Psoas muscle (tissue), 8 donors: ENCODE data around the gene RTKN2. TPM values are rescaled to one million over a fixed set of nuclear protein-coding genes. Genes with fewer than 3 reads are reported as not detected.

Experiments
- ATAC-seq, 4 donors: fragments of 200-7000 bp; cut with Tn5 transposase; one replicate each; pipeline ENCODE4 v1.9.1; 2020; ENCODE audit warnings: moderate library complexity in 3 of 4, mild to moderate bottlenecking in 2 of 4
- DNase-seq, 2 donors: peaks; one replicate each; pipeline ENCODE4 v3.0.0-alpha.2; 2020
- H3K27ac ChIP-seq: fragments of 200-600 bp; one replicate; pipeline ENCODE4 v1.8.0; 2022
- H3K27me3 ChIP-seq, 3 donors: fragments of 200-600 bp in 1 of 3; one replicate each; pipeline versions ENCODE4 v1.6.1 to v1.8.0; 2013 to 2022; ENCODE audit warnings: low read length in 2 of 3, mild to moderate bottlenecking in 2 of 3, moderate library complexity in 1 of 3; ENCODE audit not compliant: insufficient read depth in 3 of 3
- H3K36me3 ChIP-seq, 2 donors: fragments of 200-600 bp in 1 of 2; one replicate each; pipeline versions ENCODE4 v1.6.1 to v1.8.0; 2013 to 2022; ENCODE audit warnings: low read depth in 1 of 2, mild to moderate bottlenecking in 1 of 2, moderate library complexity in 1 of 2; ENCODE audit not compliant: insufficient read depth in 1 of 2
- H3K4me1 ChIP-seq: fragments of 200-600 bp; one replicate; pipeline ENCODE4 v1.8.0; 2022
- H3K4me3 ChIP-seq: fragments of 200-600 bp; one replicate; pipeline ENCODE4 v1.8.0; 2022; ENCODE audit warnings: mild to moderate bottlenecking
- H3K9me3 ChIP-seq: fragments of 200-600 bp; one replicate; pipeline ENCODE4 v1.8.0; 2022
- WGBS, 3 donors: extraction: QIAGEN DNeasy Blood & Tissue Kit; methylation state at CpG; one replicate each; pipeline versions ENCODE4 v1.1.6 to v1.1.7; 2013; 5-methylcytosine and 5-hydroxymethylcytosine counted together
- intact Hi-C, 2 donors: fragments of 100-400 bp; cut with DNase I; formaldehyde crosslinking; loops; one replicate each; pipeline versions ENCODE4 v1.11.0 to v1.14.2; 2022
- polyA plus RNA-seq, 3 donors: library from polyadenylated mRNA; stranded (reverse); fragments of 200-250 nt; gene quantifications; one replicate each; pipeline ENCODE4 v1.2.3, GENCODE V29; 2013
- total RNA-seq, 4 donors: library from RNA; stranded (reverse); fragmentation: NEBNext Ultra II Directional in 2 of 4; extraction: Animal tissue kit (Norgen Biotek cat#: 25700) in 2 of 4; gene quantifications; one replicate each; pipeline versions ENCODE4 v1.2.1 to v1.2.4, GENCODE V29; 2021 to 2023
- TF ChIP-seq, protein P1 (sequence below): fragments of 200-600 bp; IDR thresholded peaks from one replicate; pipeline ENCODE4 v1.8.0; 2022; ENCODE audit warnings: antibody characterized with exemption
- donor health status: healthy with polysubstance abuse.
- donor health status: DM: no; HTN: no; CAD: no; lungs with moderate emphysema.
- donor health status: Bipolar disorder and iron deficiency.
- donor health status: healthy.
- donor health status: DM: yes; HTN: yes; CAD: no.
- donor health status: DM: no; HTN: no; CAD: no.
- donor health status: DM: no; HTN: no; CAD: no.
- donor health status: DM: yes; HTN: yes; CAD: no.

Gene RTKN2
- total and polyA plus RNA-seq, 7 donors, result 0.01 to 0.09 (median 0.03) TPM; not detected in 3

GRCh38 chr10:62307635-62308034 is 39.0 kb upstream of the RTKN2 start:
- no peak overlapping the region for H3K4me3 ChIP-seq
- H3K27ac ChIP-seq, result no peak overlapping the region
- H3K4me1 ChIP-seq, result no peaks in the 10 kb centered on the region
- H3K27me3 ChIP-seq, result peaks cover 0 to 4% (median 0%) of the 10 kb centered on the region in 3 donors
- no peaks in the 10 kb centered on the region for H3K9me3 ChIP-seq
- intact Hi-C loops, result no loop called here
- 44 to 46% (median 44%) methylated on average over 4 of the region's 4 CpGs for WGBS, 3 donors
- TF ChIP-seq, protein P1, sequence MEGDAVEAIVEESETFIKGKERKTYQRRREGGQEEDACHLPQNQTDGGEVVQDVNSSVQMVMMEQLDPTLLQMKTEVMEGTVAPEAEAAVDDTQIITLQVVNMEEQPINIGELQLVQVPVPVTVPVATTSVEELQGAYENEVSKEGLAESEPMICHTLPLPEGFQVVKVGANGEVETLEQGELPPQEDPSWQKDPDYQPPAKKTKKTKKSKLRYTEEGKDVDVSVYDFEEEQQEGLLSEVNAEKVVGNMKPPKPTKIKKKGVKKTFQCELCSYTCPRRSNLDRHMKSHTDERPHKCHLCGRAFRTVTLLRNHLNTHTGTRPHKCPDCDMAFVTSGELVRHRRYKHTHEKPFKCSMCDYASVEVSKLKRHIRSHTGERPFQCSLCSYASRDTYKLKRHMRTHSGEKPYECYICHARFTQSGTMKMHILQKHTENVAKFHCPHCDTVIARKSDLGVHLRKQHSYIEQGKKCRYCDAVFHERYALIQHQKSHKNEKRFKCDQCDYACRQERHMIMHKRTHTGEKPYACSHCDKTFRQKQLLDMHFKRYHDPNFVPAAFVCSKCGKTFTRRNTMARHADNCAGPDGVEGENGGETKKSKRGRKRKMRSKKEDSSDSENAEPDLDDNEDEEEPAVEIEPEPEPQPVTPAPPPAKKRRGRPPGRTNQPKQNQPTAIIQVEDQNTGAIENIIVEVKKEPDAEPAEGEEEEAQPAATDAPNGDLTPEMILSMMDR, result no peak
- H3K36me3 ChIP-seq, result no peaks in the 10 kb centered on the region
- ATAC-seq, result no peak
- no peak for DNase-seq

DNA sequence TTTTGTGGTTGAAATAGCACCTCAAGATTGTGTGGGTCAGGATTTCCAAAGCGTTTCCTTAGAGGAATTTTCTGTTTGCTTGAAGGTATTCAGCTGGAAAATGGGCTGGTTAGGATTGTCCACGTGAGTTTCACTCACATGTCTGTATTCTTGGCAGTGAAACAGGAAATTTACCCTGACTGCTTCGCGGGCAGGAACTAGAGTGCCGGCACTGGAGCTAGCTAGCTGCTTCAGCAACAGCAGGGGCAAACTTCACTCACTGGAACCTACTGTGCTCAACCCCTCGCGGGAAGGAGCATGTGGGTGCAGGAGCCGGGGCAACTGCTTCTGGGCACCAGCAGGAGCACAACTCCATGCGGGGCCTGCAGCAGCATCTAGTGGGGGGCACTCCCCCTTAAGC is 38.0 kb upstream of the RTKN2 start:
- 58 to 72% (median 69%) methylated on average over 9 of the region's 9 CpGs for WGBS, 3 donors
- no peaks in the 10 kb centered on the region for H3K4me1 ChIP-seq
- H3K9me3 ChIP-seq, result no peaks in the 10 kb centered on the region
- DNase-seq (no peak), ATAC-seq (no peak)
- no peak overlapping the region for H3K27ac ChIP-seq
- no peaks in the 10 kb centered on the region for H3K36me3 ChIP-seq
- TF ChIP-seq, protein P1, result no peak
- no peak overlapping the region for H3K4me3 ChIP-seq
- intact Hi-C loops, result no loop called here
- peaks cover 0 to 4% (median 0%) of the 10 kb centered on the region in 3 donors for H3K27me3 ChIP-seq

DNA sequence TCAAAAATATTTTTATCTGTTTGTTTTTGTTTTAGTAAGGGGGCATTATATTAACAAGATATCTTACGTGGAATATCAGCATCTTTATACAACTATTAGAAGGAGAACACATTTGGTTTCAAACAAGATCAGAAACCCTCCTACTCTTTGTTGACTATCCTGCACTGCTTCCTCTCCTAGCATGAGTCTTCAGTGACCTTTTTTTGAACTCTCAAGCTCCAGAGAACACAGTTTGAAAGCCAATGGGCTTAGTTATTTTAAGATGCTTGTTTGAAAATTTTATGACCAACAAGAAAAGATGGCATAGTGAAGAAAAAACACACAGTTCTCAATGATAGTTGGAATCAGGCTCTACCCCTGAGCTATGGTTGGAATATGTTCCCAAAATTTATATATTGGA is 37.2 kb upstream of the RTKN2 start:
- intact Hi-C loops, result no loop called here

GRCh38 chr10:62303922-62304321 is 35.3 kb upstream of the RTKN2 start:
- Histone ChIP-seq H3K36me3 (no peaks in the 10 kb centered on the region), H3K27me3 (no peaks in the 10 kb centered on the region), H3K27ac (no peak overlapping the region), H3K9me3 (no peaks in the 10 kb centered on the region), H3K4me1 (no peaks in the 10 kb centered on the region), H3K4me3 (no peak overlapping the region)
- TF ChIP-seq, protein P1, result no peak
- 92 to 96% (median 92%) methylated on average over 7 of the region's 7 CpGs for WGBS, 3 donors
- no peak for DNase-seq
- intact Hi-C loops, result no loop called here
- no peak for ATAC-seq

More for the DNA sequence above, 37.2 kb upstream of the RTKN2 start:
- 77 to 90% (median 77%) methylated on average over 1 of the region's 1 CpG for WGBS, 3 donors
- H3K27me3 ChIP-seq, result peaks cover 0 to 4% (median 0%) of the 10 kb centered on the region in 3 donors
- no peaks in the 10 kb centered on the region for H3K9me3 ChIP-seq
- DNase-seq (no peak), ATAC-seq (no peak)
- H3K4me1 ChIP-seq, result no peaks in the 10 kb centered on the region
- H3K36me3 ChIP-seq, result no peaks in the 10 kb centered on the region
- H3K27ac ChIP-seq, result no peak overlapping the region
- TF ChIP-seq, protein P1, result no peak
- no peak overlapping the region for H3K4me3 ChIP-seq

GRCh38 chr10:62302760-62303159 is 34.1 kb upstream of the RTKN2 start:
- ATAC-seq (no peak), DNase-seq (no peak)
- 90 to 93% (median 90%) methylated on average over 4 of the region's 4 CpGs for WGBS, 3 donors
- TF ChIP-seq, protein P1, result no peak
- Histone ChIP-seq H3K4me3 (no peak overlapping the region), H3K27me3 (no peaks in the 10 kb centered on the region), H3K36me3 (no peaks in the 10 kb centered on the region), H3K9me3 (no peaks in the 10 kb centered on the region), H3K27ac (no peak overlapping the region), H3K4me1 (no peaks in the 10 kb centered on the region)
- intact Hi-C loops, result no loop called here
